GM21717 (cell line): ENCODE data around the gene CDH13.

Experiments
- ATAC-seq: cut with Tn5 transposase; IDR thresholded peaks from one replicate; pipeline ENCODE4 v1.9.1; 2021; ENCODE audit warnings: mild to moderate bottlenecking, moderate library complexity; ENCODE audit not compliant: unreplicated experiment

Gene CDH13

GRCh38 chr16:83835586-83836566, 1209.1 kb downstream of the CDH13 start:
- ATAC-seq: no peak

GRCh38 chr16:83837566-83837965, 1210.8 kb downstream of the CDH13 start:
- ATAC-seq: no peak

GRCh38 chr16:83838151-83838550, 1211.4 kb downstream of the CDH13 start:
- ATAC-seq: no peak

- ATAC-seq: no peak
Measured at GRCh38 chr16:83839561-83839960, 1212.8 kb downstream of the CDH13 start.

DNA sequence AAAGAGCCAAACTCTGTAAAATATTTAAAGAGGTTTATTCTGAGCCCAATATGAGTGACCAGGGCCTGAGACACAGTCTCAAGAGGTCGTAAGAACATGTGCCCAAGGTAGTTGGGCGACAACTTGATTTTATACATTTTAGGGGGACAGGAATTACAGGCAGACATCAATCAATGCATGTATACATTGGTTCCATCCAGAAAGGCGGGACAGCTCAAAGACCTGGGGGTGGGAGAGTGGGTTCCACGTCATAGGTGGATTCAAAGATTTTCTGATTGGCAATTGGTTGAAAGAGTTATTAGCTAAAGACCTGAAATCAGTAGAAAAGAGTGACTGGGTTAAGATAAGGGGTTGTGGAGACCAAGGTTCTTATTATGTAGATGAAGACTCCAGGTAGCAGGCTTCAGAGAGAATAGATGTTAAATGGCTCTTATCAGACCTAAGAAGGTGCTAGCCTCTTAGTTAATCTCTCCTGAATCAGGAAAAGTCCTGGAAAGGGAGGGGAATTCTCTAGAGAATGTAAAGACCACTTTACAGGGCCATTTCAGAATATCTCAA, 1213.4 kb downstream of the CDH13 start:
- ATAC-seq: no peak

DNA sequence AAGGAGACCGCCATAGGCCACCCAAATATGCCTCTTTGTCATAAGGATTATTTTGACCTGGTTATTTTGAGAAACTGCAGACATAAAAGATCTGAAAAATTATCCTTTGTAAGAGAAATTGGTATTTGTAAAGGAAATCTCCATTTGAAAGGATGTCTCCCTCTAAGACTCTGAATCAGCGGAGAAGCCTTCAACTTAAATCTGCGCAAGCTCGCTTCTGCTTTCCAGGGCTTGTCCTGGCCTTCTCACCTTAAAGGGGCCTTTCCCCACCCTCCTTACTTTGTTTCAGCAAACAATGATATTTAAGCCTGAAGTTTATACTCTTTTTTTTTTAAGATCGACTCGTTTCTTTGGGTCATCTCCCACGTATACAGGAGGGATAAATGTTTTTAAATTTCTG, 1215.5 kb downstream of the CDH13 start:
- no peak for ATAC-seq

- ATAC-seq: no peak
Measured at GRCh38 chr16:83842756-83843507, 1216.2 kb downstream of the CDH13 start.

- ATAC-seq: no peak
Measured at GRCh38 chr16:83843657-83844056, 1216.9 kb downstream of the CDH13 start.

- no peak for ATAC-seq
Measured at GRCh38 chr16:83845263-83845662, 1218.5 kb downstream of the CDH13 start.

DNA sequence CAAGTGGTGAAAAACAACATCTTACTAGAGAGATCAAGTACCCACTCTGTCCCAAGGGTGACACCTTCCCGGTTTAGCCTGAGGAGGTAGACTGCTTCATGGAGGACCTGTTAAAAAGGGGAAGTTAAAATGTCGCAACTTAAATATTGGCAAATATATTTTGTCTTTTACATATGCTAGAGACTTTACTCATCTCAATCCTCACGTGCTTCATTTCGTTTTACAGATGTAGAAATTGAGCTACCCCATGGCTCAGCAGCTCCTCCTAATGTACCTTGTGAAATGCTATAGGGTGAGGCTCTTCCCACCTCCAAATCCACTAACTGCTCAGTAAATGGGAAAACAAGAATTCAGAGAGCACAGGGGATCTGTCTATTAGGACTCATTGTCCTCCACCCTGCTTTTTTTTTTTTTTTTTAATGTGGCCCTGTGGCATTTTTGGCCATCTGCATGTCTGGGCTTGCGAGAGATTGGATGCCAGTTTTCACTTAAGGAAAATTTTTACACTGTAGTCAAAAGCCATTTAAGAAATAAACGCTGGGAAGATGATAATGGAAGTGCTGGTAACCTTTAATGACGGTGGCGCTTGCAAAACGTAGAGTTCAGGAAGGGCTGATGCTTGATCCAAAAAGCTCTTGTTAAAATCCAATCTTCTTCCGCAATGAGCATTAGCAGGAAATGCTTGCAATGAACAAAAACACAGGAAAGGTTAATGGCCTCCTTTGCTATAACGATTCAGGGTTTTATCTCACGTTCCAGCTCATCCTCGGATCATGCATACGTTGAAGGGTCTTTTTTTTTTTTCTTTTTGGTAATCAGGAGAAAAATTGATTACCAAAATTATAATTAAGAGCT, 1220.8 kb downstream of the CDH13 start:
- no peak for ATAC-seq

GRCh38 chr16:83849421-83849820, 1222.7 kb downstream of the CDH13 start:
- no peak for ATAC-seq
